GM20000 (cell line): Measurements from ENCODE around the gene CYB5R4.
A peak's percentile ranks its signal among the peaks of the same experiment; 100 is the strongest.

Experiments
- DNase-seq: peaks from one replicate; pipeline ENCODE4 v3.0.0; 2012; ENCODE audit warnings: low spot score
- TF ChIP-seq, protein P1 (sequence below): IDR thresholded peaks from 2 replicates; pipeline ENCODE4 v1.5.1; 2012; ENCODE audit warnings: mild to moderate bottlenecking, control low read depth; ENCODE audit errors: extremely low read depth, missing control alignments

The CYB5R4 gene

DNA sequence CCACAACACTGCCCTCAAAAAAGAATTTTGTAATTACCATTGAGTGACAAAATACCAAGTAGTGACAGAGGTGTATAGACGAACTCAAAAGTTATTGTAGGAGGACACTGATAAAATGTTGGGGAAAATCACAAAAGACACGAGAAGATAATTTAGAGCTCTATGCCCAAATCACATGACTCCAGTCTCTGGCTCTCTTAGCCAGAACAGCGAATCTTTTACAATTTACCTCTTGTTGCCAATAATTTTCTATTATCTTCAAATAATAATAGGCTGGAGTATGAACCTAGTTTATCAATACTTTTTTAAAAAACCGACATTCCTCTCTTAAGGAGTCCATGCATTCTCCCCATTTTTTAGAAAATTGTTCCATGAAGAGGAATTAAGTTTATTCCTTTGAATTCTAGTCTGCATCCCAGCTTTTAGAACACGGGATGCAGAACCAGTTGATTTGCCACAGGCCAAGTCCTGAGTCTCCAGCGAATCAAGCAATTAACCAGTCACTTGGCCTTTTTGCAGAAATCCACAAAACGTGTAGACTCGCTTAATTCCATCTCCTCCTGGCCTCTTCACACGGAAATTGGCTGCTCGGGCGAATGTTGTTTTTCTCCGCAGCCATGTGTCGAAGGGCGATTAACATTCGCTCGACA lies 6.8 kb upstream of the CYB5R4 start:
- no peak for DNase-seq
- TF ChIP-seq, protein P1, sequence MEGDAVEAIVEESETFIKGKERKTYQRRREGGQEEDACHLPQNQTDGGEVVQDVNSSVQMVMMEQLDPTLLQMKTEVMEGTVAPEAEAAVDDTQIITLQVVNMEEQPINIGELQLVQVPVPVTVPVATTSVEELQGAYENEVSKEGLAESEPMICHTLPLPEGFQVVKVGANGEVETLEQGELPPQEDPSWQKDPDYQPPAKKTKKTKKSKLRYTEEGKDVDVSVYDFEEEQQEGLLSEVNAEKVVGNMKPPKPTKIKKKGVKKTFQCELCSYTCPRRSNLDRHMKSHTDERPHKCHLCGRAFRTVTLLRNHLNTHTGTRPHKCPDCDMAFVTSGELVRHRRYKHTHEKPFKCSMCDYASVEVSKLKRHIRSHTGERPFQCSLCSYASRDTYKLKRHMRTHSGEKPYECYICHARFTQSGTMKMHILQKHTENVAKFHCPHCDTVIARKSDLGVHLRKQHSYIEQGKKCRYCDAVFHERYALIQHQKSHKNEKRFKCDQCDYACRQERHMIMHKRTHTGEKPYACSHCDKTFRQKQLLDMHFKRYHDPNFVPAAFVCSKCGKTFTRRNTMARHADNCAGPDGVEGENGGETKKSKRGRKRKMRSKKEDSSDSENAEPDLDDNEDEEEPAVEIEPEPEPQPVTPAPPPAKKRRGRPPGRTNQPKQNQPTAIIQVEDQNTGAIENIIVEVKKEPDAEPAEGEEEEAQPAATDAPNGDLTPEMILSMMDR = no peak

DNA sequence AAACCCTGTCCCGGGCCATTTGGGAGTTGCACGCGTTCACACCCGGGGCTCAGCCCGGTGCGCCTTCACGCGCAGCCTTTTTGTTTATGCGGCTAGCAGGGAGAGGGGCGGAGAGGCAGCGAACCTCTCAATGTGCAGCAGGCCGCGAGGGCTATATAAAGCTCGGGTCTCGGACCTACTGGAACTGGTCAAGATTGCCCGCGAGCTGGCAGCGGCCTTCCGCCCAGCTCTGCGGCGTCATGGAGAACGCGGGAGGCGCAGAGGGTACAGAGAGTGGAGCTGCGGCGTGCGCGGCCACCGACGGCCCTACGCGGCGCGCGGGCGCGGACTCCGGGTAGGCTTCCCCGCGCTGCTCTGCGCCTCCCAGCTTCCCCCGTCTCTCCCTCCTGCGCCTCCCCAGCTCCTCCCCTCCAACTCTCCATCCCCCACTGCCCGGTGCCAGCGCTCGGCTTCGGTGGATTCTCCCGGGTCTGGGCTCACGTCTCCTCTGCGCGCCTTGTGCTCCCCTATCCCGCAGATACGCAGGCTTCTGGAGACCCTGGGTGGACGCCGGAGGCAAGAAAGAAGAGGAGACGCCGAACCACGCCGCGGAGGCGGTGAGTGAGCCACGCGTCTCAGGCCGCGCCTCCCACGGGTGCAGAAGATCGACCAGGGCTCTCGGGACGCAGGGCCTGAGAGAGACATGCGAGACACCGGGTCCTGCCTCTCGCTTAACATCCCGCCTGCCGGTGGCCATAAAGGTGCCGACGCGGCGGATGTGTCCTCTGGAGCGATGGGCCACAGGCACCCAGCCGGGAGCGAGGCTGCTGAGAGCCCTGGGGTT lies 6.1 kb upstream of the CYB5R4 start, which contains the start of gene RIPPLY2:
TSS of gene RIPPLY2 (plus strand) at position 183 of the 823 bp plus-strand sequence. CDS start at position 240, 57 bp downstream.
- DNase-seq = peak; percentile 28

GRCh38 chr6:83854001-83854501 lies 5.4 kb upstream of the CYB5R4 start:
- TF ChIP-seq, protein P1 = no peak
- DNase-seq = no peak

More for the DNA sequence above, 6.1 kb upstream of the CYB5R4 start, which contains the start of gene RIPPLY2:
- TF ChIP-seq, protein P1 = no peak

DNA sequence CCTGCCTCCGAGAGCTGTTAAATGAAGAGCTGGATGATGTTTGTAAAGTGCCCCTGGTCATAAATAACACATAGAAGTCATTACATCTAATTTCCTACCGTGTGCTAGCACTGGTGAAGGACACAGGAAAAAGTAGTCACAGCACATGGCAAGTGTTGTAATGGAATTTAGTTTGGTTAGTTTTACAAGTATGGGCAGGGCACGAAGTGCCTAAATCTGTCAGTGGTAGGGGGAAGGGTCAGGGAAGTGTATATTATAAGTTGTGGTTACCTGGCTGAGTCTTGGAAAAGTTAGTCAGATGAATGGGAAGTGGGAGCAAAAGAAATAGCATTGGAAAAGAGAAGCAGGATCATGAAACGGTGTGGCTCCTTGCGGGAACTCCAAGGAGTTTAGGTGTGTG lies 4.7 kb upstream of the CYB5R4 start:
- TF ChIP-seq, protein P1 = no peak
- no peak for DNase-seq

- TF ChIP-seq, protein P1 = no peak
- DNase-seq = no peak
Measured at GRCh38 chr6:83860359-83860755, 868 bp downstream of the CYB5R4 start.

- DNase-seq = no peak
- TF ChIP-seq, protein P1 = no peak
Measured at GRCh38 chr6:83860782-83861495, 1.4 kb downstream of the CYB5R4 start.
